NCI-H524 treated with DMSO at 0.1 percent for 48 hours (cell line): ENCODE measurements around the gene CTDNEP1.

Experiments used
- DNase-seq: peaks from one replicate; lab custom pipeline; 2025; lab: John Stamatoyannopoulos, UW

CTDNEP1 gene

GRCh38 chr17:7214300-7215135 is 37.0 kb downstream of the CTDNEP1 start:
- DNase-seq, result peak; percentile 75

- peak; percentile 52 for DNase-seq
Observed at GRCh38 chr17:7213895-7214299, 37.6 kb downstream of the CTDNEP1 start.

GRCh38 chr17:7211491-7212273 is 39.9 kb downstream of the CTDNEP1 start:
- no peak for DNase-seq

GRCh38 chr17:7208754-7209460 is 42.6 kb downstream of the CTDNEP1 start:
- DNase-seq, result no peak

- no peak for DNase-seq
Observed at GRCh38 chr17:7208027-7208571, 43.4 kb downstream of the CTDNEP1 start.

- no peak for DNase-seq
Observed at GRCh38 chr17:7207120-7208001, 44.2 kb downstream of the CTDNEP1 start.

- DNase-seq, result no peak
Observed at GRCh38 chr17:7205561-7205960, 46.0 kb downstream of the CTDNEP1 start.

- DNase-seq, result peak; percentile 60
Observed at GRCh38 chr17:7204828-7205461, 46.6 kb downstream of the CTDNEP1 start.

GRCh38 chr17:7204336-7204735 is 47.2 kb downstream of the CTDNEP1 start:
- DNase-seq, result peak; percentile 36

GRCh38 chr17:7203391-7203790 is 48.1 kb downstream of the CTDNEP1 start:
- DNase-seq, result no peak

GRCh38 chr17:7196651-7197401 is 54.7 kb downstream of the CTDNEP1 start:
- no peak for DNase-seq

- no peak for DNase-seq
Observed at GRCh38 chr17:7195971-7196370, 55.6 kb downstream of the CTDNEP1 start.
